ENCODE data around the gene TDRKH.
"Not testable (repeated sequence)": the region's sequence is repeated elsewhere in the genome, so short reads cannot be mapped to it uniquely, and the experiment has no call there.

The TDRKH gene

DNA sequence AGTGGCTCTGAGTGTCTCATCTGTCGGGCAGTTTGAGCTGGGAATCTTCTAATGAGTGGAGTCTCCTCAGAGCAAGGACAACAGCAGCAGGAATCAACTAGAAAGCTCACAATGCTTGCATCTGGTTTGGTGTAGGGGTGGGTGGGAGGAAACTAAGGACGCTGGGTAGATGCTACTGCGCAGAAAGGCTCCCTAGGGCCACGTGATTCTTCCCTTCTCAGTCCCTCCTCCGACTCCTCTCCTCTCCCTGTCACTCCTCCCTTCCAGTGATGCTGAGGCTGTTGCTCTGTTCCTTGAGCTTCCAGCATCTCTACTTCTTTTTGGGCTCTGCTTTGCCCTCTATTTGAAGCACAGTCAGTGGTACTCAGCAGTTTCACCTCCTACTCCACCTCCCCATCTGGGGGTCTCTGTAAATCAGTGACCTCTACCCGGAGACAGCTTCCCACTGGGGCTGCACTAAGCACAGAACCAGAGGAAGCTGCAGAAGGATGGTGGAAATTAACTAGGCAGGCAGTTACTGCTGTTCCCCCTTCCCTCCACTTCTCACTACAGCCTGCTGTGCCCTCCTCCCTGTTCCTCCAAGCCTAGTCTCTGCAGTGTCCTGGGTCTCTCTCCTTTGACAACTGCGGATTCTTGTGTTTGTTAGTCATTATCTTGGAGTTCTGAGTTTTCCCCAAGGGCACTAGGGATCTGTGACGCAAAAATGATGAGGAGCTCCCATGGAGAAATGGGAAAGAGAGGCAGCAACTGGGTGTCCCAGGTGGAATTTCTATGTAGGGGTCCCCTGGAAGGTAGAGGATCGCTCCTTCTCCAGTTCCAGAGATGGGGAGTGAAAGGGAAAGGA lies 9.1 kb upstream of the TDRKH start:
- TF ChIP-seq CTCF (IDR thresholded peaks at IDR 0.05; ENCODE audit: control insufficient read depth, insufficient read depth, low read depth, low read length, missing control alignments), result no peak
- no peak overlapping the region for H3K4me3 ChIP-seq (ENCODE audit: control insufficient read depth, low read depth, low read length)
- no peak for DNase-seq (ENCODE audit: low read depth)

GRCh38 chr1:151798571-151798970 lies 8.3 kb upstream of the TDRKH start:
- no peak for TF ChIP-seq CTCF (IDR thresholded peaks at IDR 0.05; ENCODE audit: control insufficient read depth, insufficient read depth, low read depth, low read length, missing control alignments)
- DNase-seq (ENCODE audit: low read depth), result no peak

DNA sequence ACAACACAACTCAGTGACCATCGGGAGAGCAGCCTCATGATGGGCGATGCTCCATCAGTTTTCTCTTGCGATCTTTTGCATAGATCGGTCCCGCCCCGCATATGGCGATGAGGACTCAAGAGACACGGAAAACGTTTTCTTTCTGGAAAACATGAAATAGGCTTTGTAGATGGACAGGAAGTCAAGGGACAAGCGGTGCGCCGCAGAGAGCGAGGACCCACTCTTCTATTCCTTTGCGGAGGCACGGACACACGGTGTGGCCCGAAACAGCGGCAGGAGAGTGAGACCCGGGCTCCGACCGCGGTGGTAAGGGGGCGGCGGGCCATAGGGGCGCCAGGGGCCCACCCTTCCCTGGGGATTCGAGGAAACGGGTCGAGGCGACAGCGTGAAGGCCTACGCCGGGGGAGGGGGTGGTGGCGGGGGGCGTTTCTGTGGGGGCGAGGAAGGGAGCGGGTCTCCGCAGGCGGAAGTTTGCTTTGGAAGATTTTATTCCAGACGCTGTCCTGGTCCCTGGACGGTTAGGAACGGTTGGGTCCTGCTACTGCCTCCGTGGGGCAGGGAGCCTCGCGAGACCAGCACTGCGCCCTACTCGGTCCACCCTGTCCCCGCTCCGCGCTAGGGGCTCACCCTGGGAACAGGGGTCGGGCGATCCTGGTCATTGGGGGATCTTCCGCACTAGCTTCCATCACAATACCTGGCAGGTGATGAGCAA lies 796 bp upstream of the TDRKH start:
- DNase-seq (ENCODE audit: low read depth), result no peak
- peak overlapping the region; percentile 63 for H3K4me3 ChIP-seq (ENCODE audit: control insufficient read depth, low read depth, low read length)
- TF ChIP-seq CTCF (IDR thresholded peaks at IDR 0.05; ENCODE audit: control insufficient read depth, insufficient read depth, low read depth, low read length, missing control alignments), result no peak

More at GRCh38 chr1:151798571-151798970, 8.3 kb upstream of the TDRKH start:
- H3K4me3 ChIP-seq (ENCODE audit: control insufficient read depth, low read depth, low read length), result no peak overlapping the region

GRCh38 chr1:151787689-151788088 lies 2.6 kb downstream of the TDRKH start:
- DNase-seq (ENCODE audit: low read depth), result no peak
- no peak for TF ChIP-seq CTCF (IDR thresholded peaks at IDR 0.05; ENCODE audit: control insufficient read depth, insufficient read depth, low read depth, low read length, missing control alignments)
- no peak overlapping the region for H3K4me3 ChIP-seq (ENCODE audit: control insufficient read depth, low read depth, low read length)

DNA sequence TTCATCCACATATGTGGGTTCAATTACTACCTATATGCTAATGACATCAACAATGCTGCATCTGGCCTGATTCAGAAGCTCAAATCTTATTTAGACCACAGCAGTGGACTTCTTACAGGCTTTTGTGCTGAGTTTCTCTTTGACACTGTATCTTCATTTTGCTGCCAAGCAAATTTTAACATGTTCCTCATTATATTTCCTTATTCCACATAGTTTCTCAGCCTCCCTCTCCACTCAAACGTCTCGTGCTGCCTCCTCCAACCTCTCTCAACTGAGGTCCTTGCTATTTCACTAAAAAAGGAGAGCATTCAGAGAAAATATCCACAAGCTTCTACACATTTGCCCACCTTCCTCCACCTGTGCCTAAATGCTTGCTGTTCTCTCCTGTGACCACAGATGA lies 6.5 kb downstream of the TDRKH start:
- no peak for DNase-seq (ENCODE audit: low read depth)
- H3K4me3 ChIP-seq (ENCODE audit: control insufficient read depth, low read depth, low read length), result no peak overlapping the region
- TF ChIP-seq CTCF (IDR thresholded peaks at IDR 0.05; ENCODE audit: control insufficient read depth, insufficient read depth, low read depth, low read length, missing control alignments), result no peak

- DNase-seq (ENCODE audit: low read depth), result no peak
- TF ChIP-seq CTCF (IDR thresholded peaks at IDR 0.05; ENCODE audit: control insufficient read depth, insufficient read depth, low read depth, low read length, missing control alignments), result no peak
- H3K4me3 ChIP-seq (ENCODE audit: control insufficient read depth, low read depth, low read length), result no peak overlapping the region
These were observed 7.6 kb downstream of the TDRKH start for GRCh38 chr1:151782741-151783140.

- H3K4me3 ChIP-seq (ENCODE audit: control insufficient read depth, low read depth, low read length); DNase-seq (ENCODE audit: low read depth): not testable (repeated sequence)
These were observed 8.3 kb downstream of the TDRKH start for GRCh38 chr1:151782026-151782425.

DNA sequence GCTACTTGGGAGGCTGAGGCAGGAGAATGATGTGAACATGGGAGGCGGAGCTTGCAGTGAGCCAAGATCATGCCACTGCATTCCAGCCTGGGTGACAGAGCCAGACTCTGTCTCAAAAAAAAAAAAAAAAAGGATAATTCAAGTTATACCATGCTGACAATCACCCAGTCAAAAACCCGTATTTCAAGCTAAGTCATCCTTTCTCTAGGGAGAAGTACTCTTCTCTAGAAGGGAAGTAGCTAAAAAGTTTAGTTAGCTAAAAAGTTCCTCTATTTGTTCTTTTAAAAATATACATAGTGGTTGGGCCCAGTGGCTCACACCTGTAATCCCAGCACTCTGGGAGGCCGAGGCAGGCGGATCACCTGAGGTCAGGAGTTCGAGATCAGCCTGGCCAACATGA lies 9.6 kb downstream of the TDRKH start:
- H3K4me3 ChIP-seq (ENCODE audit: control insufficient read depth, low read depth, low read length); DNase-seq (ENCODE audit: low read depth): not testable (repeated sequence)
